ENCODE measurements around the gene SMYD1.

Gene SMYD1

DNA sequence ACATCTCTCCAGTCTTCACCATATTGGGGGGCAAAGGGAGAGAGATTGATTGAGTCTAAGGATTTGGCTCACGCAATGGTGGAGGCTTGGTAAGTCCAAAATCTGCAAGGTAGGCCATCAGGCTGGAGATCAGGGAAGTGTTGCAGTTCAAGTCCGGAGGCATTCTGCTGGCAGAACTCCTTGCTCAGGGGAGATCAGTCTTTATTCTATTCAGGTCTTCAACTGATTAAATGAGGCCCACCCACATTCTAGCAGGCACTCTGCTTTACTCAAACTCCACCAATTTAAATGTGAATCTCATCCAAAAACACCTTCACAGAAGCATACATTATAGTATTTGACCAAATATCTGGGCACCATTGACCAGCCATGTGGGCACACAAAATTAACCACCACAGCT lies 21.4 kb downstream of the SMYD1 start:
- H3K9me3 Mint-ChIP-seq, result no peaks in the 10 kb centered on the region
- no peak overlapping the region for H3K4me3 Mint-ChIP-seq
- peaks cover 18% of the 10 kb centered on the region for H3K4me1 Mint-ChIP-seq (ENCODE audit: low read depth)
- H3K27ac Mint-ChIP-seq, result no peak overlapping the region
- H3K27me3 Mint-ChIP-seq, result no peaks in the 10 kb centered on the region
- no peaks in the 10 kb centered on the region for H3K36me3 Mint-ChIP-seq (ENCODE audit: low read depth)
- DNase-seq, result no peak

DNA sequence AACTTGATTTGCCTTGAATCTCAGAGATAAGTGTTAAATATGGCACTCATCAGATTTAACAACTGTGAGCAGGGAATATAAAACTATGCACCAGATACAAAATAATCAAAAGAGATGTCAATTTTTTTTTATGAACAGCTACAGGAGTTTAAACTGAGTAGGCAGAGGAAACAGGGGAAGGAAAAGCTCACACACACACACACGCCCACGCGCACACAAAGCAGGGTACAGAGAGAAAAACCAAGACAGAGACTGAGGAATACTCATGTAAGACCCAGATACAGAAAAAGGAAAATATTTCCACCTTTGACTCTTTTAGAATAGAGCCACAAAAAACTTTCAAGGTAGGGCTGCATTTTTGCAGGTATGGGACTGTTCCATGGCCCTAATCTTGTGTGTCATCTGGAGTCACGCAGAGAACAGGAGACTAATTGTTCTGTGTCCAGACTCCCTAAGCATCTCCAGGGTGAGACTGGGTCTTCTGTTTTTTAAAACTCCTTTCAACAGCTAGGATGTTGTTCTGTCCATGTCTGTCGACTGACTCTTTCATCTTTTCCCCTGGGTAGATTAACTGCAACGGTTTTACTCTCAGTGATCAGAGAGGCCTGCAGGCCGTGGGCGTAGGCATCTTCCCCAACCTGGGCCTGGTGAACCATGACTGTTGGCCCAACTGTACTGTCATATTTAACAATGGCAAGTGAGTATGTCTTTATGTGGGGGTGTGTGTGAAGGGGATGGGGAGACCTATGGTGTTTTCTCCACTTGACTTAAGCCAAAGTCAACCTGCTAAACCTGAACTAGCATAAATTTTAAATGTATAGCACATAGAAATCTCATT lies 23.0 kb downstream of the SMYD1 start:
- Mint-ChIP-seq H3K27ac (peak overlapping the region; percentile 86), H3K4me3 (no peak overlapping the region), H3K9me3 (no peaks in the 10 kb centered on the region), H3K36me3 (ENCODE audit: low read depth) (no peaks in the 10 kb centered on the region), H3K27me3 (no peaks in the 10 kb centered on the region), H3K4me1 (ENCODE audit: low read depth) (peaks cover 18% of the 10 kb centered on the region)
- peak; percentile 37 for DNase-seq

- no peak for DNase-seq
- H3K36me3 Mint-ChIP-seq (ENCODE audit: low read depth), result no peaks in the 10 kb centered on the region
- no peak overlapping the region for H3K4me3 Mint-ChIP-seq
- peaks cover 18% of the 10 kb centered on the region for H3K4me1 Mint-ChIP-seq (ENCODE audit: low read depth)
- H3K27ac Mint-ChIP-seq, result no peak overlapping the region
- H3K27me3 Mint-ChIP-seq, result no peaks in the 10 kb centered on the region
- H3K9me3 Mint-ChIP-seq, result no peaks in the 10 kb centered on the region
Measured at GRCh38 chr2:88091943-88092342, 24.3 kb downstream of the SMYD1 start.

- H3K9me3 Mint-ChIP-seq, result no peaks in the 10 kb centered on the region
- no peak for DNase-seq
- no peaks in the 10 kb centered on the region for H3K27me3 Mint-ChIP-seq
- H3K4me1 Mint-ChIP-seq (ENCODE audit: low read depth), result peaks cover 18% of the 10 kb centered on the region
- H3K27ac Mint-ChIP-seq, result no peak overlapping the region
- no peaks in the 10 kb centered on the region for H3K36me3 Mint-ChIP-seq (ENCODE audit: low read depth)
- H3K4me3 Mint-ChIP-seq, result no peak overlapping the region
Measured at GRCh38 chr2:88092773-88093172, 25.1 kb downstream of the SMYD1 start.

GRCh38 chr2:88095022-88095421 lies 27.4 kb downstream of the SMYD1 start:
- no peak for DNase-seq
- H3K9me3 Mint-ChIP-seq, result no peaks in the 10 kb centered on the region
- peaks cover 14% of the 10 kb centered on the region for H3K4me1 Mint-ChIP-seq (ENCODE audit: low read depth)
- H3K36me3 Mint-ChIP-seq (ENCODE audit: low read depth), result no peaks in the 10 kb centered on the region
- H3K27me3 Mint-ChIP-seq, result no peaks in the 10 kb centered on the region
- H3K27ac Mint-ChIP-seq, result no peak overlapping the region
- no peak overlapping the region for H3K4me3 Mint-ChIP-seq

DNA sequence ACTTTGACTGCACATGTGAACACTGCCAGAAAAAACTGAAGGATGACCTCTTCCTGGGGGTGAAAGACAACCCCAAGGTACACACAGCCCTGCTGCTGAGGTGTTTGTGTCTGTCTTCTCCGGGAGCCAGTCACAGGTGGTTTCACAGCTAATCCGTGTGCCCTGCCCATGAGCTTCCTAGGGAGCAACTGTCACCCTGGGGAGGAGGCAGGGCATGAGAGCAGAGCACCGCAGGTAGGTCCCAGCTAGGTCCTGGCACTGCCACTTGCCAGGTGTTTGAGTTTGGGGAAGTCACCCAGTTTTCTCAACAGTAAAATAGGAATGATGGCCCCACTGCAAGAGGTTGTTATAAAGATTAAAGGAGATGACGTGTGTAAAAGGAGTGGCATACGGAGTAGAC lies 29.1 kb downstream of the SMYD1 start:
- Mint-ChIP-seq H3K27ac (no peak overlapping the region), H3K27me3 (no peaks in the 10 kb centered on the region), H3K4me1 (ENCODE audit: low read depth) (no peaks in the 10 kb centered on the region), H3K9me3 (no peaks in the 10 kb centered on the region), H3K4me3 (no peak overlapping the region), H3K36me3 (ENCODE audit: low read depth) (no peaks in the 10 kb centered on the region)
- DNase-seq, result no peak

DNA sequence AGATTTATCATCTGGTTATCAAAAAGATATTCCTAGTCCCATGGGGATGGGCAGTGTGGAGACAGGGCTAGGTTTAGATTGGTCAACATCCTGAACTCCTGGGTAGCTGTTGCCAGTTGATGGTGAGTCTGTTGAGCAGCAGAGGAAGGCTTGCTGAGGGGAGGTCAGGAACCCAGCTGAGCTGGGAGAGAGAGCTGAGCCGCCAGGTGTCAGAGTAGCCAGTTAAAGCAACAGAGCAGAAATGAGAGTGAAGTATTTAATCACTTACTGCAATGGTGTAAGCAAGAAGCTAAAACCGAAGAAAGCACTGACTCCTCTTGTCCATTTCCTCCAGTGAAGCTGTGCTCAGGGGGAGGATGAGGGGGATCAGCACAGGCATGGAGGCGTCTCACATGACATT lies 29.6 kb downstream of the SMYD1 start:
- Mint-ChIP-seq H3K4me3 (no peak overlapping the region), H3K4me1 (ENCODE audit: low read depth) (no peaks in the 10 kb centered on the region), H3K36me3 (ENCODE audit: low read depth) (no peaks in the 10 kb centered on the region), H3K27me3 (no peaks in the 10 kb centered on the region), H3K27ac (no peak overlapping the region), H3K9me3 (no peaks in the 10 kb centered on the region)
- DNase-seq, result no peak

GRCh38 chr2:88097891-88098557 lies 30.4 kb downstream of the SMYD1 start:
- no peaks in the 10 kb centered on the region for H3K4me1 Mint-ChIP-seq (ENCODE audit: low read depth)
- no peaks in the 10 kb centered on the region for H3K27me3 Mint-ChIP-seq
- H3K27ac Mint-ChIP-seq, result no peak overlapping the region
- DNase-seq, result no peak
- no peaks in the 10 kb centered on the region for H3K36me3 Mint-ChIP-seq (ENCODE audit: low read depth)
- no peaks in the 10 kb centered on the region for H3K9me3 Mint-ChIP-seq
- H3K4me3 Mint-ChIP-seq, result no peak overlapping the region

DNA sequence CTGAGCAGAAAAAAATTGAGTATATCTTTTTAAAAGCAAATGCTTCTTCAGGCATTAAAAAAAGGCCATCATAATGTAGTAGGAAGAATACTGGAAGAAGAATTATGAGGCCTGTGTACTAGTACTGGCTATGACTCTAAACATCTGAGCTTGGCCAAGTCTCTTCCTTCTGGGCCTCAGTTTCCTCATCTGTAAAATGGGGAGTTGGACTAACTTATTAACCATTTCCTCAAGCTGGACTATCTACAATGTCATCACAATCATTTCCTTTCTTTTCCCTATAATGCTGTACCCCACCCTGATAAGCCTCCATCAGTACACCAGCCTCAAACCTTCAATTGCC lies 30.9 kb downstream of the SMYD1 start:
- H3K9me3 Mint-ChIP-seq, result no peaks in the 10 kb centered on the region
- no peak overlapping the region for H3K27ac Mint-ChIP-seq
- H3K36me3 Mint-ChIP-seq (ENCODE audit: low read depth), result no peaks in the 10 kb centered on the region
- DNase-seq, result no peak
- H3K27me3 Mint-ChIP-seq, result no peaks in the 10 kb centered on the region
- H3K4me1 Mint-ChIP-seq (ENCODE audit: low read depth), result no peaks in the 10 kb centered on the region
- no peak overlapping the region for H3K4me3 Mint-ChIP-seq

DNA sequence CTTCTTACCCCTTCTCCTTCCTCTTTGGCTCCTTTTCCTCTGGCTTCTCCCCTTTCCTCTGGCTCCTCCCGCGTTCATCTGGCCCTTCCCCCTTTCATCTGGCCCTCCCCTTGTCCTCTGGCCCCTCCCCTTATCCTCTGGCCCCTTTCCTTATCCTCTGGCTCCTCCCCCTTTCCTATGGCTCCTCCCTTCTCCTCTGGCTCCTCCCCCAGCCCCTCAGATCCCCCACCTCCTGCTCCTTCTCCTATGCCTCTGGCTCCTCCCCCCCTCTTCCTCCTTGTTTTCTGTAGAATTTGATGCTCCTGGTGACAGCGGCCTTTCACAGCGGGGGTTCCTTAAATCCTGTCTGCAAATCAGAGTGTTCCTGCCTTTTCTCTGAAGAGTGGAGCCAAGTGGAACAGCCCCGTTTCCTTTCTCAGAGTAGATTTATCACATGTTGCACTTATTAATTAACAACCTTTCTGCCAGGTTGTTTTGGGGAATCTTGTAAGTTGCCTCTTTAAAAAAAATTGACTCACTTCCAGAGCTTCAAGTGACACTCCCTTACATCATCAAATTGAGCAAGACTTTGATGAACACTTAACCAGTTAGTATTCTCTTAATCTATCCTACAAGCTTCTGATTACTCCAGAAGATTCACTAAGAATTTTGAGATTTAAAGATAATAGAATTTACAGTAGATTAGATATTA lies 32.3 kb downstream of the SMYD1 start:
- no peak for DNase-seq
- no peaks in the 10 kb centered on the region for H3K9me3 Mint-ChIP-seq
- no peak overlapping the region for H3K27ac Mint-ChIP-seq
- H3K4me1 Mint-ChIP-seq (ENCODE audit: low read depth), result no peaks in the 10 kb centered on the region
- H3K27me3 Mint-ChIP-seq, result no peaks in the 10 kb centered on the region
- H3K4me3 Mint-ChIP-seq, result no peak overlapping the region
- no peaks in the 10 kb centered on the region for H3K36me3 Mint-ChIP-seq (ENCODE audit: low read depth)

DNA sequence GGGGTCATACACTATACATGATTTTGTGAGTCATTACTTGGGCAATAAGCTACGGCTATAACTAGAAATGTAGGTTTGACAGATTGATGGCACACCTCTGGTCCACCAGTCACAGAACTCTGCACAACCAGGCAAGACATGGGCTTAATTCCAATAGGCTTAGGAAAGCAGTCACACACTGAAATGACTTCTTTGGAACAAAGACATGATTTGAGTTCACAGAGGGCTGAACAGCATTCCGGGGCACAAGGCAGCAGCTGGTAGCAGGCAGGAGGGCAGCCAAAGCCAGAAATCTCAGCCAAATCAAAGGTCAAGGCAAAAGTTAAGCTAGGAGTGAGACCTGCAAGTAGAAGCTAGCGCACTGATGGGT lies 32.8 kb downstream of the SMYD1 start:
- Mint-ChIP-seq H3K4me1 (ENCODE audit: low read depth) (no peaks in the 10 kb centered on the region), H3K27ac (no peak overlapping the region), H3K9me3 (no peaks in the 10 kb centered on the region), H3K4me3 (no peak overlapping the region), H3K36me3 (ENCODE audit: low read depth) (no peaks in the 10 kb centered on the region), H3K27me3 (no peaks in the 10 kb centered on the region)
- DNase-seq, result no peak

- no peak for DNase-seq
- H3K36me3 Mint-ChIP-seq (ENCODE audit: low read depth), result no peaks in the 10 kb centered on the region
- H3K4me3 Mint-ChIP-seq, result no peak overlapping the region
- no peak overlapping the region for H3K27ac Mint-ChIP-seq
- H3K27me3 Mint-ChIP-seq, result peaks cover 4% of the 10 kb centered on the region
- no peaks in the 10 kb centered on the region for H3K4me1 Mint-ChIP-seq (ENCODE audit: low read depth)
- no peaks in the 10 kb centered on the region for H3K9me3 Mint-ChIP-seq
Measured at GRCh38 chr2:88108796-88109195, 41.2 kb downstream of the SMYD1 start.

DNA sequence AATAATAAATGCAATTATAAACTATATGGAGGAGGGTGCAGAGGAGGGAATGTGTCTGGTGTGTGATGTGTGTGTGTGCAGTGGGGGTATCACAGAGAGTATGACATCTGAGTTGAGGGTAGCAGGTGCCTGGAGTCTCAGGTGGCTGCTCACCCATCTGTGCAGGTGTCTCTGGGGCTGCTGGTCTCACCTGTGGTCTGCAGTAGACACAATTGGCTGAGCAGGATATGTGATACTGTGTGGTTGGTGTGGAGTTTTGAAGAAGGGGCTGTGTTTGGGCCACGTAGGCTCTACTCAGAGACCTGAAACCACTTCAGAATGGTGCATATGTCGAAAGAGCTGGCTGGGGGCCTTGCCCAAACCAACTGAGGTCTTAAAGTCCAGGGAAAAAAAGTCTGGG lies 43.2 kb downstream of the SMYD1 start:
- Mint-ChIP-seq H3K9me3 (no peaks in the 10 kb centered on the region), H3K4me3 (no peak overlapping the region), H3K4me1 (ENCODE audit: low read depth) (no peaks in the 10 kb centered on the region), H3K36me3 (ENCODE audit: low read depth) (no peaks in the 10 kb centered on the region), H3K27ac (no peak overlapping the region), H3K27me3 (peaks cover 3% of the 10 kb centered on the region)
- no peak for DNase-seq

DNA sequence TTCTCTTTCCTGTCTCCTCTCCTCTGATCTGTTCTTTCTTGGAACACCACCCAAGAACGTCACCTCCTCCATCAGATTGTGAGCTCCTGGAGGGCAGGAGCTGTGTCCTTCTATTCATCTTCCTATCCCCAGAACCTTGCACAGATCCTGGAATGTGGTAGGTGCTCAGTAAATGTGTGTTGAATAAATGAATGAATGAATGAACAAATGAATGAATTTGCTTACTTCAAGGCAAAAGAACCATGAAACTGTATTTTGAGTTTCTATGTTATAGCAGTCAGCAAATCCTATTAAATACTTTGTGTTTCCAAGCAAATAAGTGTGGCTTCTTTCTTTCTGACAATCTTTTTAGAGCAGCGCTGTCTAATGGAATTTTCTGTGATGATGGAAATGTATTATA lies 45.4 kb downstream of the SMYD1 start:
- H3K4me3 Mint-ChIP-seq, result no peak overlapping the region
- DNase-seq, result no peak
- H3K36me3 Mint-ChIP-seq (ENCODE audit: low read depth), result no peaks in the 10 kb centered on the region
- H3K27ac Mint-ChIP-seq, result no peak overlapping the region
- no peaks in the 10 kb centered on the region for H3K9me3 Mint-ChIP-seq
- no peaks in the 10 kb centered on the region for H3K4me1 Mint-ChIP-seq (ENCODE audit: low read depth)
- no peaks in the 10 kb centered on the region for H3K27me3 Mint-ChIP-seq

- DNase-seq, result no peak
- H3K27ac Mint-ChIP-seq, result no peak overlapping the region
Measured at GRCh38 chr2:88114889-88115288, 47.3 kb downstream of the SMYD1 start.

More at GRCh38 chr2:88114889-88115288, 47.3 kb downstream of the SMYD1 start:
- H3K36me3 Mint-ChIP-seq (ENCODE audit: low read depth), result no peaks in the 10 kb centered on the region
- no peaks in the 10 kb centered on the region for H3K27me3 Mint-ChIP-seq
- no peak overlapping the region for H3K4me3 Mint-ChIP-seq
- H3K4me1 Mint-ChIP-seq (ENCODE audit: low read depth), result no peaks in the 10 kb centered on the region
- no peaks in the 10 kb centered on the region for H3K9me3 Mint-ChIP-seq

Data from activated T-cell treated with anti-CD3 and anti-CD28 coated beads, Interleukin-2, amount 50 U/mL, for 24 hours (primary cell).